ENCODE measurements around the gene PGAP3.
A peak's percentile ranks its signal among the peaks of the same experiment; 100 is the strongest.

PGAP3 gene

DNA sequence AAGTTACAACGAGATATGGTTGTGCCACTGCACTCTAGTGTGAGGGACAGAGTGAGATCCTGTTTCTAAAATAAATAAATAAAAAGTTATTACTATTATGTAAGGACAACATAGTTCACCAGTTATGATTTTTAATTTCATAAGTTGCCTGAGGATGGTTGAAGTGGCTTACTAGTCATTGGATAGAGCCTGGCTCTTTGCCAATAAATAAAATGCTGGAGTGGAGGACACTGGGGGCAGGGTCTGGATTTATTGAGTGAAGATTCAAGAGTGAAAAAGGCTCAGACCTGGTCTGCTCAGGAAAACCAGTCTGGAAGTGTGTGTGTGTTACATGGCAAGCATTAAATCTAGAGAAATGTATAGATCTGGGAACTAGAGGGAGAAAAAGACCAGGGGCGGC, 48.8 kb downstream of the PGAP3 start:
- H3K9me3 ChIP-seq (ENCODE audit: control extremely low read depth in 1 of 5, control insufficient read depth in 4 of 5, insufficient read depth in 2 of 5, low read depth in 1 of 5, low read length in 4 of 5) = no peaks in the 10 kb centered on the region
- H3K36me3 ChIP-seq (ENCODE audit: control insufficient read depth in 4 of 4, insufficient read depth in 4 of 4, low read length in 3 of 4) = no peaks in the 10 kb centered on the region
- no peak for DNase-seq
- H3K27ac ChIP-seq (ENCODE audit: insufficient read depth in 1 of 2, low read depth in 1 of 2, low read length in 2 of 2, poor library complexity in 1 of 2, severe bottlenecking in 2 of 2) = no peak overlapping the region
- H3K4me3 ChIP-seq (ENCODE audit: control insufficient read depth in 1 of 7, extremely low read depth in 1 of 7, insufficient read depth in 4 of 7, low read depth in 2 of 7, low read length in 6 of 7) = no peak overlapping the region
- H3K27me3 ChIP-seq (replicated peaks in 2 of 5; ENCODE audit: control insufficient read depth in 4 of 5, insufficient read depth in 5 of 5, low read length in 4 of 5) = no peaks in the 10 kb centered on the region
- CTCF ChIA-PET = interaction anchor here (1.2 to 14.6 kb wide), 5 partner anchors 12 to 33 kb away, joined by 3 to 198 read pairs (median 4); partner anchors contain the start of gene PNMT
- POLR2A ChIA-PET = no interaction called here
- H3K4me1 ChIP-seq (ENCODE audit: control extremely low read depth in 1 of 4, control insufficient read depth in 4 of 4, insufficient read depth in 4 of 4, low read length in 3 of 4) = peaks cover 14 to 85% (median 72%) of the 10 kb centered on the region in 4 experiments
- 100% methylated on average over 1 of the region's 2 CpGs for WGBS (ENCODE audit: insufficient coverage)

DNA sequence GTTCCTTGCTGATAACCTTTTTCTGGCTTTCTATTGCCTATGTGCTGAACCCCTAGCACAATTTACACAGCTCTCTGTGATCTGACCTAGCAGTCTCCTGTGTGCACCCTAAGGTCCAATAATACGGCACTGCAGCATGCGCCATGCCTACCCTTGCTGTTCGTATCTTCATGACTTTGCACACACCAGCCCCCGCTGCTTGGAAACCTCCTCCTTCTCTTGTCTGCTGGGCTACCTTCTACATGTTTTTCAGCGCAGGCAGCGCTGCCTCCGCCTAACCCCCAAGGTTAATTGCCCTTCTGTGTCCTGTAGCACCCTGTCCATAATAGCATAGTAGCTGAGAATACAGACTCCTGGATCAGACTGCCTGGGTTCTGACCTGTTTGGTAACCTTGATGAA, 49.5 kb downstream of the PGAP3 start:
- Histone ChIP-seq H3K36me3 (ENCODE audit: control insufficient read depth in 4 of 4, insufficient read depth in 4 of 4, low read length in 3 of 4) (no peaks in the 10 kb centered on the region), H3K27ac (ENCODE audit: insufficient read depth in 1 of 2, low read depth in 1 of 2, low read length in 2 of 2, poor library complexity in 1 of 2, severe bottlenecking in 2 of 2) (peak overlapping the region in 1 of 2 experiments; percentile 88), H3K9me3 (ENCODE audit: control extremely low read depth in 1 of 5, control insufficient read depth in 4 of 5, insufficient read depth in 2 of 5, low read depth in 1 of 5, low read length in 4 of 5) (no peaks in the 10 kb centered on the region), H3K27me3 (replicated peaks in 2 of 5; ENCODE audit: control insufficient read depth in 4 of 5, insufficient read depth in 5 of 5, low read length in 4 of 5) (no peaks in the 10 kb centered on the region), H3K4me3 (ENCODE audit: control insufficient read depth in 1 of 7, extremely low read depth in 1 of 7, insufficient read depth in 4 of 7, low read depth in 2 of 7, low read length in 6 of 7) (peak overlapping the region in 5 of 7 experiments; percentile 79 to 91 (median 84)), H3K4me1 (ENCODE audit: control extremely low read depth in 1 of 4, control insufficient read depth in 4 of 4, insufficient read depth in 4 of 4, low read length in 3 of 4) (peaks cover 14 to 82% (median 70%) of the 10 kb centered on the region in 4 experiments)
- CTCF ChIA-PET = interaction anchor here (0.8 to 14.6 kb wide), 6 partner anchors 12 to 39 kb away, joined by 3 to 198 read pairs (median 4); partner anchors contain the start of gene PNMT
- WGBS (ENCODE audit: insufficient coverage) = 95% methylated on average over 7 of the region's 7 CpGs
- POLR2A ChIA-PET = interaction anchor here (1.8 kb wide), 1 partner anchor 18 kb away, joined by 9 read pairs; no protein-coding TSS in a partner anchor
- DNase-seq = no peak

- WGBS (ENCODE audit: insufficient coverage) = 0% methylated on average over 55 of the region's 69 CpGs
- Histone ChIP-seq H3K27me3 (replicated peaks in 2 of 5; ENCODE audit: control insufficient read depth in 4 of 5, insufficient read depth in 5 of 5, low read length in 4 of 5) (no peaks in the 10 kb centered on the region), H3K4me1 (ENCODE audit: control extremely low read depth in 1 of 4, control insufficient read depth in 4 of 4, insufficient read depth in 4 of 4, low read length in 3 of 4) (peaks cover 14 to 77% (median 65%) of the 10 kb centered on the region in 4 experiments), H3K9me3 (ENCODE audit: control extremely low read depth in 1 of 5, control insufficient read depth in 4 of 5, insufficient read depth in 2 of 5, low read depth in 1 of 5, low read length in 4 of 5) (no peaks in the 10 kb centered on the region), H3K4me3 (ENCODE audit: control insufficient read depth in 1 of 7, extremely low read depth in 1 of 7, insufficient read depth in 4 of 7, low read depth in 2 of 7, low read length in 6 of 7) (peak within 1 kb of the TSS; percentile 71 to 91 (median 82)), H3K36me3 (ENCODE audit: control insufficient read depth in 4 of 4, insufficient read depth in 4 of 4, low read length in 3 of 4) (no peaks in the 10 kb centered on the region), H3K27ac (ENCODE audit: insufficient read depth in 1 of 2, low read depth in 1 of 2, low read length in 2 of 2, poor library complexity in 1 of 2, severe bottlenecking in 2 of 2) (peak within 1 kb of the TSS; percentile 69 to 88)
- ChIA-PET POLR2A (interaction anchor here (0.7 to 1.8 kb wide), 2 partner anchors 12 to 16 kb away, joined by 3 to 9 read pairs; no protein-coding TSS in a partner anchor), CTCF (interaction anchor here (0.7 to 14.6 kb wide), 7 partner anchors 11 to 35 kb away, joined by 3 to 198 read pairs (median 4); no protein-coding TSS in a partner anchor)
- peak; percentile 89 to 93 (median 91) for DNase-seq
Observed at GRCh38 chr17:39636927-39637736, 50.7 kb downstream of the PGAP3 start, which contains the start of gene STARD3. STARD3 (plus strand) TSS chr17:39637144; CDS start chr17:39653532, 16,388 bp downstream.

- peaks cover 14 to 77% (median 65%) of the 10 kb centered on the region in 4 experiments for H3K4me1 ChIP-seq (ENCODE audit: control extremely low read depth in 1 of 4, control insufficient read depth in 4 of 4, insufficient read depth in 4 of 4, low read length in 3 of 4)
- no peak for DNase-seq
- 0% methylated on average over 3 of the region's 6 CpGs for WGBS (ENCODE audit: insufficient coverage)
- ChIA-PET CTCF (interaction anchor here (0.7 to 14.6 kb wide), 5 partner anchors 11 to 36 kb away, joined by 3 to 198 read pairs (median 3); no protein-coding TSS in a partner anchor), POLR2A (interaction anchor here (1.8 kb wide), 1 partner anchor 16 kb away, joined by 9 read pairs; no protein-coding TSS in a partner anchor)
- no peaks in the 10 kb centered on the region for H3K9me3 ChIP-seq (ENCODE audit: control extremely low read depth in 1 of 5, control insufficient read depth in 4 of 5, insufficient read depth in 2 of 5, low read depth in 1 of 5, low read length in 4 of 5)
- peak overlapping the region in 6 of 7 experiments; percentile 79 to 91 (median 83) for H3K4me3 ChIP-seq (ENCODE audit: control insufficient read depth in 1 of 7, extremely low read depth in 1 of 7, insufficient read depth in 4 of 7, low read depth in 2 of 7, low read length in 6 of 7)
- no peaks in the 10 kb centered on the region for H3K27me3 ChIP-seq (replicated peaks in 2 of 5; ENCODE audit: control insufficient read depth in 4 of 5, insufficient read depth in 5 of 5, low read length in 4 of 5)
- peak overlapping the region; percentile 69 to 88 for H3K27ac ChIP-seq (ENCODE audit: insufficient read depth in 1 of 2, low read depth in 1 of 2, low read length in 2 of 2, poor library complexity in 1 of 2, severe bottlenecking in 2 of 2)
- no peaks in the 10 kb centered on the region for H3K36me3 ChIP-seq (ENCODE audit: control insufficient read depth in 4 of 4, insufficient read depth in 4 of 4, low read length in 3 of 4)
Observed at GRCh38 chr17:39636587-39636926, 51.3 kb downstream of the PGAP3 start.

DNA sequence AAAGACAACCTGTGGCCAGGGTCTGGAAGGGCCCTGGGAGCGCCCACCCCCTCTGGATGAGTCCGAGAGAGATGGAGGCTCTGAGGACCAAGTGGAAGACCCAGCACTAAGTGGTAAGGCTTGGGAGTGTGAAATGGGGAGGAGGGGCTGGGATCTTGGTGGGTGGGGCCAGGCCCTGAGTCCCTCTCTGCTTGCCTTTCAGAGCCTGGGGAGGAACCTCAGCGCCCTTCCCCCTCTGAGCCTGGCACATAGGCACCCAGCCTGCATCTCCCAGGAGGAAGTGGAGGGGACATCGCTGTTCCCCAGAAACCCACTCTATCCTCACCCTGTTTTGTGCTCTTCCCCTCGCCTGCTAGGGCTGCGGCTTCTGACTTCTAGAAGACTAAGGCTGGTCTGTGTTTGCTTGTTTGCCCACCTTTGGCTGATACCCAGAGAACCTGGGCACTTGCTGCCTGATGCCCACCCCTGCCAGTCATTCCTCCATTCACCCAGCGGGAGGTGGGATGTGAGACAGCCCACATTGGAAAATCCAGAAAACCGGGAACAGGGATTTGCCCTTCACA, 52.2 kb downstream of the PGAP3 start:
- POLR2A ChIA-PET = no interaction called here
- DNase-seq = no peak
- Histone ChIP-seq H3K4me1 (ENCODE audit: control extremely low read depth in 1 of 4, control insufficient read depth in 4 of 4, insufficient read depth in 4 of 4, low read length in 3 of 4) (peaks cover 14 to 74% (median 63%) of the 10 kb centered on the region in 4 experiments), H3K4me3 (ENCODE audit: control insufficient read depth in 1 of 7, extremely low read depth in 1 of 7, insufficient read depth in 4 of 7, low read depth in 2 of 7, low read length in 6 of 7) (no peak overlapping the region), H3K9me3 (ENCODE audit: control extremely low read depth in 1 of 5, control insufficient read depth in 4 of 5, insufficient read depth in 2 of 5, low read depth in 1 of 5, low read length in 4 of 5) (no peaks in the 10 kb centered on the region), H3K27me3 (replicated peaks in 2 of 5; ENCODE audit: control insufficient read depth in 4 of 5, insufficient read depth in 5 of 5, low read length in 4 of 5) (no peaks in the 10 kb centered on the region), H3K36me3 (ENCODE audit: control insufficient read depth in 4 of 4, insufficient read depth in 4 of 4, low read length in 3 of 4) (no peaks in the 10 kb centered on the region), H3K27ac (ENCODE audit: insufficient read depth in 1 of 2, low read depth in 1 of 2, low read length in 2 of 2, poor library complexity in 1 of 2, severe bottlenecking in 2 of 2) (peak overlapping the region in 1 of 2 experiments; percentile 0)
- CTCF ChIA-PET = interaction anchor here (6.3 to 20.3 kb wide), 3 partner anchors 13 to 35 kb away, joined by 111 to 445 read pairs (median 198); partner anchors contain the start of genes PNMT and TCAP
- 98% methylated on average over 5 of the region's 8 CpGs for WGBS (ENCODE audit: insufficient coverage)

GRCh38 chr17:39634384-39634871, 53.4 kb downstream of the PGAP3 start:
- peak in 2 of 3 donors; percentile 50 to 54 for DNase-seq
- no peak overlapping the region for H3K4me3 ChIP-seq (ENCODE audit: control insufficient read depth in 1 of 7, extremely low read depth in 1 of 7, insufficient read depth in 4 of 7, low read depth in 2 of 7, low read length in 6 of 7)
- WGBS (ENCODE audit: insufficient coverage) = 100% methylated on average over 1 of the region's 2 CpGs
- H3K4me1 ChIP-seq (ENCODE audit: control extremely low read depth in 1 of 4, control insufficient read depth in 4 of 4, insufficient read depth in 4 of 4, low read length in 3 of 4) = peaks cover 13 to 61% (median 50%) of the 10 kb centered on the region in 4 experiments
- no peaks in the 10 kb centered on the region for H3K9me3 ChIP-seq (ENCODE audit: control extremely low read depth in 1 of 5, control insufficient read depth in 4 of 5, insufficient read depth in 2 of 5, low read depth in 1 of 5, low read length in 4 of 5)
- POLR2A ChIA-PET = no interaction called here
- no peaks in the 10 kb centered on the region for H3K36me3 ChIP-seq (ENCODE audit: control insufficient read depth in 4 of 4, insufficient read depth in 4 of 4, low read length in 3 of 4)
- CTCF ChIA-PET = interaction anchor here (0.9 to 20.3 kb wide), 8 partner anchors 12 to 115 kb away, joined by 3 to 445 read pairs (median 4); partner anchors contain the start of genes PNMT and TCAP
- H3K27me3 ChIP-seq (replicated peaks in 2 of 5; ENCODE audit: control insufficient read depth in 4 of 5, insufficient read depth in 5 of 5, low read length in 4 of 5) = peaks cover 0 to 2% (median 0%) of the 10 kb centered on the region in 5 experiments
- H3K27ac ChIP-seq (ENCODE audit: insufficient read depth in 1 of 2, low read depth in 1 of 2, low read length in 2 of 2, poor library complexity in 1 of 2, severe bottlenecking in 2 of 2) = no peak overlapping the region
